HEK293T (cell line): ENCODE results near the gene LTBP1.

Source experiments
- CTCF ChIA-PET: fragments of 350-600 bp; formaldehyde crosslinking; extraction: SDS; loops from one replicate; lab custom pipeline; 2021; ENCODE audit warnings: antibody characterized with exemption, inconsistent platforms; lab: Yijun Ruan, JAX
- POLR2A ChIA-PET: fragments of 350-600 bp; formaldehyde crosslinking; extraction: SDS; loops from one replicate; lab custom pipeline; 2020; ENCODE audit warnings: antibody characterized with exemption, inconsistent platforms; lab: Yijun Ruan, JAX
- DNase-seq: peaks from one replicate; pipeline ENCODE4 v3.0.0; 2012; ENCODE audit warnings: mixed read lengths; ENCODE audit errors: extremely low spot score
- ARNT ChIP-seq: fragments of 450-650 bp; IDR thresholded peaks from 2 replicates; pipeline ENCODE4 v1.6.1; 2017; ENCODE audit warnings: mild to moderate bottlenecking
- BHLHE40 ChIP-seq: fragments of 450-650 bp; IDR thresholded peaks from 2 replicates; pipeline ENCODE4 v1.6.1; 2016; ENCODE audit warnings: mild to moderate bottlenecking, moderate library complexity, borderline replicate concordance
- CTBP1 ChIP-seq: fragments of 450-650 bp; IDR thresholded peaks from 2 replicates; pipeline ENCODE4 v1.6.1; 2016; ENCODE audit warnings: borderline replicate concordance
- ELF4 ChIP-seq: fragments of 450-650 bp; IDR thresholded peaks from 2 replicates; pipeline ENCODE4 v1.6.1; 2017; ENCODE audit warnings: antibody characterized with exemption
- FOXA1 ChIP-seq: fragments of 450-650 bp; IDR thresholded peaks from 2 replicates; pipeline ENCODE4 v1.6.1; 2016; ENCODE audit warnings: mild to moderate bottlenecking
- FOXK2 ChIP-seq: fragments of 450-650 bp; IDR thresholded peaks from 2 replicates; pipeline ENCODE4 v1.6.1; 2016; ENCODE audit warnings: mild to moderate bottlenecking
- FOXM1 ChIP-seq: fragments of 450-650 bp; IDR thresholded peaks from 2 replicates; pipeline ENCODE4 v1.6.1; 2017; ENCODE audit warnings: mild to moderate bottlenecking, borderline replicate concordance
- HDGF ChIP-seq: fragments of 450-650 bp; IDR thresholded peaks from 2 replicates; pipeline ENCODE4 v1.6.1; 2017; ENCODE audit warnings: antibody characterized with exemption, borderline replicate concordance
- L3MBTL2 ChIP-seq: fragments of 450-650 bp; conservative IDR thresholded peaks from 2 replicates; pipeline ENCODE4 v1.6.1; 2016; ENCODE audit warnings: mild to moderate bottlenecking
- LEF1 ChIP-seq: fragments of 450-650 bp; IDR thresholded peaks from 2 replicates; pipeline ENCODE4 v1.6.1; 2017; ENCODE audit warnings: mild to moderate bottlenecking, borderline replicate concordance
- NFRKB ChIP-seq: fragments of 450-650 bp; IDR thresholded peaks from 2 replicates; pipeline ENCODE4 v1.6.1; 2016; ENCODE audit warnings: mild to moderate bottlenecking, moderate library complexity
- PKNOX1 ChIP-seq: fragments of 450-650 bp; IDR thresholded peaks from 2 replicates; pipeline ENCODE4 v1.6.1; 2016
- SP1 ChIP-seq: fragments of 450-650 bp; IDR thresholded peaks from 2 replicates; pipeline ENCODE4 v1.6.1; 2017
- SUZ12 ChIP-seq: fragments of 450-650 bp; IDR thresholded peaks from 2 replicates; pipeline ENCODE4 v1.6.1; 2016; ENCODE audit warnings: mild to moderate bottlenecking
- TARDBP ChIP-seq: fragments of 450-650 bp; IDR thresholded peaks from 2 replicates; pipeline ENCODE4 v1.6.1; 2016
- ZNF384 ChIP-seq: fragments of 450-650 bp; IDR thresholded peaks from 2 replicates; pipeline ENCODE4 v1.6.1; 2016

Gene LTBP1

GRCh38 chr2:33126552-33126951 is 179.8 kb downstream of the LTBP1 start:
- POLR2A ChIA-PET, result no interaction called here
- CTCF ChIA-PET, result interaction anchor here (0.6 kb wide), 2 partner anchors 25 to 38 kb away, joined by 3 read pairs; no protein-coding TSS in a partner anchor
- no peak for DNase-seq
- TF ChIP-seq NFRKB (no peak), FOXK2 (no peak), L3MBTL2 (no peak), FOXM1 (no peak), LEF1 (no peak), HDGF (no peak), SP1 (no peak), ZNF384 (no peak), BHLHE40 (no peak), CTBP1 (no peak), FOXA1 (no peak), ARNT (no peak), ELF4 (no peak), TARDBP (no peak)

GRCh38 chr2:33126958-33127357 is 180.2 kb downstream of the LTBP1 start:
- ChIA-PET POLR2A (no interaction called here), CTCF (interaction anchor here (0.6 kb wide), 1 partner anchor 25 kb away, joined by 3 read pairs; no protein-coding TSS in a partner anchor)
- DNase-seq, result no peak
- TF ChIP-seq CTBP1, result no peak
- no peak for TF ChIP-seq BHLHE40
- no peak for TF ChIP-seq HDGF
- no peak for TF ChIP-seq SP1
- no peak for TF ChIP-seq FOXA1
- TF ChIP-seq FOXM1, result no peak
- no peak for TF ChIP-seq ARNT
- TF ChIP-seq TARDBP, result no peak
- no peak for TF ChIP-seq FOXK2
- no peak for TF ChIP-seq L3MBTL2
- no peak for TF ChIP-seq SUZ12
- no peak for TF ChIP-seq LEF1
- TF ChIP-seq PKNOX1, result no peak
- no peak for TF ChIP-seq ELF4
- no peak for TF ChIP-seq NFRKB
- no peak for TF ChIP-seq ZNF384

GRCh38 chr2:33129263-33130053 is 182.7 kb downstream of the LTBP1 start:
- ChIA-PET POLR2A (no interaction called here), CTCF (no interaction called here)

GRCh38 chr2:33130054-33130447 is 183.3 kb downstream of the LTBP1 start:
- ChIA-PET CTCF (no interaction called here), POLR2A (no interaction called here)
- TF ChIP-seq PKNOX1, result no peak
- TF ChIP-seq TARDBP, result no peak
- no peak for TF ChIP-seq LEF1
- no peak for TF ChIP-seq L3MBTL2
- no peak for TF ChIP-seq NFRKB
- no peak for TF ChIP-seq ZNF384
- TF ChIP-seq SP1, result no peak
- TF ChIP-seq HDGF, result no peak
- no peak for TF ChIP-seq ELF4
- TF ChIP-seq ARNT, result no peak
- TF ChIP-seq CTBP1, result no peak
- no peak for TF ChIP-seq FOXK2
- no peak for DNase-seq

More at GRCh38 chr2:33129263-33130053, 182.7 kb downstream of the LTBP1 start:
- DNase-seq, result no peak
- no peak for TF ChIP-seq LEF1
- TF ChIP-seq TARDBP, result no peak
- no peak for TF ChIP-seq BHLHE40
- no peak for TF ChIP-seq ZNF384
- TF ChIP-seq SUZ12, result no peak
- TF ChIP-seq PKNOX1, result no peak
- no peak for TF ChIP-seq FOXK2
- no peak for TF ChIP-seq HDGF
- no peak for TF ChIP-seq FOXM1

- DNase-seq, result no peak
Observed at GRCh38 chr2:33130544-33130943, 183.8 kb downstream of the LTBP1 start.

GRCh38 chr2:33131111-33131510 is 184.4 kb downstream of the LTBP1 start:
- ChIA-PET CTCF (no interaction called here), POLR2A (no interaction called here)
- TF ChIP-seq NFRKB (no peak), TARDBP (no peak), LEF1 (no peak), ELF4 (no peak), L3MBTL2 (no peak), FOXM1 (no peak), FOXK2 (no peak), PKNOX1 (no peak), CTBP1 (no peak), SUZ12 (no peak), ZNF384 (no peak), HDGF (no peak), FOXA1 (no peak), ARNT (no peak)
- DNase-seq, result no peak

More at GRCh38 chr2:33130544-33130943, 183.8 kb downstream of the LTBP1 start:
- ChIA-PET CTCF (no interaction called here), POLR2A (no interaction called here)
- TF ChIP-seq SUZ12, result no peak
